ENCODE results near the gene CHSY1.

CHSY1 gene

DNA sequence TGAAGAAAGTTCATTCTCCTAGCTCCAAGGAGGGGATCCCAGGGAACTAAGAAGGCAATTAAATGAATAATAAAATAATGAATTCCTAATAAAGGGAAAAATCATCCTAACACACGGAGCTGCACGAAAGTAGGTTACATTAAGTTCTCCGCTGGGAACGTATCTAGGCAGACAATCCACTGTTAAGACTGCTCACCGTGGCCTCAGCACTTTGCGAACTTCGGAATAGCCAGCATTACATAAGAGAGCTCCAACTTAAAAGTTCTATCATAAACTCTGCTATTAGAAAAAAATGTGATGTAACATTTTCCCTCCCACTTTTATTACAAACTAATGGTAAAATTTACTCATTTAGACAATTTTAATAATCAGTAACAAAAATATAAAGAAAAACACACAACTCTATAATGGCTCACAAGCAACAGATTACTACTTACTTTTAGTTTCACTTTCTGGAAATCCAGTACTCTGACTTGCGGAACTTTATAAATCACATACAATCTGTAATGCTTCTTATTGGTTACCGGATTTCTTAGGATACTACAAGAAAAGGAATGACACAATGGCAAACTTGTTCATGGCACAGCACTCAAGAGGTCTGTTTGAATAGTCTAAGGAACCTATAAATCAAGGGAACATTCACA is 34.7 kb upstream of the CHSY1 start:
- Histone ChIP-seq H4K8ac (ENCODE audit: low read depth, low read length) (no peak overlapping the region), H2BK5ac (ENCODE audit: low read length) (no peak overlapping the region), H4K91ac (ENCODE audit: low read depth, low read length, poor library complexity) (no peak overlapping the region), H3K4me3 (ENCODE audit: low read length in 2 of 2) (no peak overlapping the region), H2BK15ac (ENCODE audit: low read length) (no peak overlapping the region), H2BK12ac (ENCODE audit: low read length) (no peak overlapping the region), H3K4me1 (ENCODE audit: control insufficient read depth in 2 of 2, insufficient read depth in 1 of 2, low read depth in 1 of 2, low read length in 2 of 2) (no peaks in the 10 kb centered on the region), H2AFZ (ENCODE audit: low read length) (no peak overlapping the region), H3K27me3 (ENCODE audit: control insufficient read depth in 3 of 3, insufficient read depth in 3 of 3, low read depth in 1 of 3, low read length in 3 of 3) (no peaks in the 10 kb centered on the region), H3K4me2 (ENCODE audit: insufficient read depth, low read length, poor library complexity, severe bottlenecking) (no peak overlapping the region), H3K14ac (ENCODE audit: low read length) (no peak overlapping the region), H3K9ac (ENCODE audit: low read depth, low read length, poor library complexity) (no peak overlapping the region), H3K79me1 (ENCODE audit: low read depth, low read length) (peaks cover 2% of the 10 kb centered on the region), H3K36me3 (replicated peaks in 1 of 2; ENCODE audit: control insufficient read depth in 2 of 2, insufficient read depth in 2 of 2, low read length in 2 of 2) (peaks cover 23 to 94% of the 10 kb centered on the region in 2 donors), H3K23ac (ENCODE audit: low read depth, low read length, poor library complexity) (no peak overlapping the region), H3K18ac (ENCODE audit: low read length) (no peak overlapping the region), H3K9me3 (replicated peaks in 1 of 2; ENCODE audit: control insufficient read depth in 2 of 2, insufficient read depth in 1 of 2, low read depth in 1 of 2, low read length in 2 of 2) (no peaks in the 10 kb centered on the region), H2AK5ac (ENCODE audit: low read depth, low read length) (no peak overlapping the region), H3K27ac (replicated peaks; ENCODE audit: low read length) (no peak overlapping the region), H3K4ac (ENCODE audit: low read length) (no peak overlapping the region), H2BK120ac (ENCODE audit: low read depth, low read length) (no peak overlapping the region)
- WGBS, 2 donors (ENCODE audit: extremely low coverage in 2 of 2, insufficient read length in 2 of 2, insufficient replicate concordance in 1 of 2), result no CpG with 5 or more reads among the region's 9 CpGs
- DNase-seq (ENCODE audit: low spot score), result no peak

DNA sequence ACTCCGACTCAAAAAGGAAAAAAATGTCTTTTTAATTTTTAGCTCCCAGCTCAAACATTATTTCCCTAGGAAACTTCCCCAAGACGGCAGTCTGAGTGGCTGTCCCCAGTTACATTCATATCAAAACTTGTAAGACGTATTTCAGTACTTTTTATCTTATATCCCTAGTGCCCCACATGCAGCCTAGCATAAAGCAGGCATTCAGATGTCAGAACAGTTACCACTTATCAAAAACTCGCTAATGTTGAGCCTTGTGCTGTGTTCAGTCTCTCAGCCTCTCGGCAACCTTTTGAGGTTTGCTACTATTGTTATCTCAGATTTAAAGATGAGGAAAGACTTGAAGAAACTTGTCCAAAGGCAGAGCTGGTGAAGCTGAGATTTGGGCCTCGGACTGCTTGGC is 32.1 kb upstream of the CHSY1 start:
- no peak overlapping the region for H4K8ac ChIP-seq (ENCODE audit: low read depth, low read length)
- no peak overlapping the region for H3K4me3 ChIP-seq (ENCODE audit: low read length in 2 of 2)
- H3K18ac ChIP-seq (ENCODE audit: low read length), result no peak overlapping the region
- peaks cover 32 to 91% of the 10 kb centered on the region in 2 donors for H3K36me3 ChIP-seq (replicated peaks in 1 of 2; ENCODE audit: control insufficient read depth in 2 of 2, insufficient read depth in 2 of 2, low read length in 2 of 2)
- H4K91ac ChIP-seq (ENCODE audit: low read depth, low read length, poor library complexity), result no peak overlapping the region
- H2BK5ac ChIP-seq (ENCODE audit: low read length), result no peak overlapping the region
- no peak for DNase-seq (ENCODE audit: low spot score)
- no CpG with 5 or more reads among the region's 6 CpGs for WGBS, 2 donors (ENCODE audit: extremely low coverage in 2 of 2, insufficient read length in 2 of 2, insufficient replicate concordance in 1 of 2)
- H2BK120ac ChIP-seq (ENCODE audit: low read depth, low read length), result no peak overlapping the region
- no peak overlapping the region for H3K4me2 ChIP-seq (ENCODE audit: insufficient read depth, low read length, poor library complexity, severe bottlenecking)
- H2BK15ac ChIP-seq (ENCODE audit: low read length), result no peak overlapping the region
- no peak overlapping the region for H2AK5ac ChIP-seq (ENCODE audit: low read depth, low read length)
- H3K4ac ChIP-seq (ENCODE audit: low read length), result no peak overlapping the region
- no peak overlapping the region for H3K23ac ChIP-seq (ENCODE audit: low read depth, low read length, poor library complexity)
- H3K4me1 ChIP-seq (ENCODE audit: control insufficient read depth in 2 of 2, insufficient read depth in 1 of 2, low read depth in 1 of 2, low read length in 2 of 2), result no peaks in the 10 kb centered on the region
- no peak overlapping the region for H2BK12ac ChIP-seq (ENCODE audit: low read length)
- H3K14ac ChIP-seq (ENCODE audit: low read length), result no peak overlapping the region
- H3K27me3 ChIP-seq (ENCODE audit: control insufficient read depth in 3 of 3, insufficient read depth in 3 of 3, low read depth in 1 of 3, low read length in 3 of 3), result no peaks in the 10 kb centered on the region
- no peak overlapping the region for H3K9ac ChIP-seq (ENCODE audit: low read depth, low read length, poor library complexity)
- no peaks in the 10 kb centered on the region for H3K9me3 ChIP-seq (replicated peaks in 1 of 2; ENCODE audit: control insufficient read depth in 2 of 2, insufficient read depth in 1 of 2, low read depth in 1 of 2, low read length in 2 of 2)
- no peak overlapping the region for H2AFZ ChIP-seq (ENCODE audit: low read length)
- peaks cover 2% of the 10 kb centered on the region for H3K79me1 ChIP-seq (ENCODE audit: low read depth, low read length)
- H3K27ac ChIP-seq (replicated peaks; ENCODE audit: low read length), result no peak overlapping the region

DNA sequence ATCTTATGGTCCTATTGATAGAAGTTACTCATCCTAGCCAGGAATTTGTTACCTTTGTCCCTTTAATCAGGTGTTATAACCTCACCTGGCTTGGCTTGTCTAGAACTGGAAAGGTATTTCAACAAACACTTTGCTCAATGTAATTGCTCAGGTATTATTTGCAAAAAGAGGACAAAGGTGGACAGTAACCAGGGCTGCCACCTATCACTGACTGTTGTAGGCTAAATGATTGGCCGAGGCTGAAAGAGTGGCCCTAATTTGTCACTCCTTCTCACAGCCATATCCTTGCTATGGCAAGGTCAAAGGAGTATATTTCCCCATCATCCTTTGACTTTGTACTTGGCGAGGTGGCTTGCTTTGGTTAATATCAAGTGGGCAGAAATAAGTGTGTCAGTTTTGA is 28.2 kb upstream of the CHSY1 start:
- H3K4ac ChIP-seq (ENCODE audit: low read length), result no peak overlapping the region
- peaks cover 4% of the 10 kb centered on the region in 2 donors for H3K4me1 ChIP-seq (ENCODE audit: control insufficient read depth in 2 of 2, insufficient read depth in 1 of 2, low read depth in 1 of 2, low read length in 2 of 2)
- H4K91ac ChIP-seq (ENCODE audit: low read depth, low read length, poor library complexity), result no peak overlapping the region
- H3K18ac ChIP-seq (ENCODE audit: low read length), result no peak overlapping the region
- WGBS, 2 donors (ENCODE audit: extremely low coverage in 2 of 2, insufficient read length in 2 of 2, insufficient replicate concordance in 1 of 2), result no CpG with 5 or more reads among the region's 2 CpGs
- H3K23ac ChIP-seq (ENCODE audit: low read depth, low read length, poor library complexity), result no peak overlapping the region
- H3K27ac ChIP-seq (replicated peaks; ENCODE audit: low read length), result no peak overlapping the region
- no peak overlapping the region for H2AK5ac ChIP-seq (ENCODE audit: low read depth, low read length)
- H3K14ac ChIP-seq (ENCODE audit: low read length), result no peak overlapping the region
- H2BK5ac ChIP-seq (ENCODE audit: low read length), result no peak overlapping the region
- H3K9ac ChIP-seq (ENCODE audit: low read depth, low read length, poor library complexity), result no peak overlapping the region
- no peaks in the 10 kb centered on the region for H3K9me3 ChIP-seq (replicated peaks in 1 of 2; ENCODE audit: control insufficient read depth in 2 of 2, insufficient read depth in 1 of 2, low read depth in 1 of 2, low read length in 2 of 2)
- H3K4me2 ChIP-seq (ENCODE audit: insufficient read depth, low read length, poor library complexity, severe bottlenecking), result no peak overlapping the region
- DNase-seq (ENCODE audit: low spot score), result no peak
- no peak overlapping the region for H2AFZ ChIP-seq (ENCODE audit: low read length)
- no peak overlapping the region for H3K4me3 ChIP-seq (ENCODE audit: low read length in 2 of 2)
- H4K8ac ChIP-seq (ENCODE audit: low read depth, low read length), result no peak overlapping the region
- H2BK12ac ChIP-seq (ENCODE audit: low read length), result no peak overlapping the region
- peaks cover 23 to 64% of the 10 kb centered on the region in 2 donors for H3K36me3 ChIP-seq (replicated peaks in 1 of 2; ENCODE audit: control insufficient read depth in 2 of 2, insufficient read depth in 2 of 2, low read length in 2 of 2)
- no peak overlapping the region for H2BK120ac ChIP-seq (ENCODE audit: low read depth, low read length)
- H3K79me1 ChIP-seq (ENCODE audit: low read depth, low read length), result peaks cover 5% of the 10 kb centered on the region
- no peaks in the 10 kb centered on the region for H3K27me3 ChIP-seq (ENCODE audit: control insufficient read depth in 3 of 3, insufficient read depth in 3 of 3, low read depth in 1 of 3, low read length in 3 of 3)
- H2BK15ac ChIP-seq (ENCODE audit: low read length), result no peak overlapping the region

DNA sequence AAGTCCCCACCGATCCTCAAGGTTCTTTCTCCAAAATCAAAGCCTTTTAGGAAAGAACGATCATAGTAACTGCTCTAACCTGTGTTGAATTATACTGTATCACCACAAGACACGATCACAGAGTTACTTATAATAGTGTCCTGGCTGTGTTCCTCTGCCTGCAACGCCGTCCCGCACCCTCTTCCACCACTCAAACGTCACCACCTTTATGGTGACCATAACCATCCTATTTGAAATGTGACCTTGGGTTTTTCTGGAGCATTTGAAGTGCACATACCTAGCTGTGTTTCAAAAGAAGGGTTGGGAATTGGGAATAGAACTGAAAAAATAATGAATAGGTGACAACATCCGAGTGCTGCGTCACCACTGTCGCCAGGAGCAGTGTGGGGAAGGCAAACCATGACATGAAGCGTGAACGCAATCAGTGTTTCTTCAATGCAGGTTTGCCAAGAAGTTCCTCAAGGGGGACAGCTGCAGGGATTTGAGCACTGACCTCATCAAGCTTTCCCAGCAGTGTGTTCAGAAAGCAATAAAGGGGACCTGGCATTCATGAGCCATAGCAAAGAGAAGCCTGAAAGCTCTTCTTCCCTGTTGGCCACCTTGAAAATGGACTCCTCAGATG is 26.2 kb upstream of the CHSY1 start:
- Histone ChIP-seq H3K4me2 (ENCODE audit: insufficient read depth, low read length, poor library complexity, severe bottlenecking) (peak overlapping the region; percentile 63), H3K27me3 (ENCODE audit: control insufficient read depth in 3 of 3, insufficient read depth in 3 of 3, low read depth in 1 of 3, low read length in 3 of 3) (no peaks in the 10 kb centered on the region), H4K91ac (ENCODE audit: low read depth, low read length, poor library complexity) (no peak overlapping the region), H3K23ac (ENCODE audit: low read depth, low read length, poor library complexity) (no peak overlapping the region), H3K9me3 (replicated peaks in 1 of 2; ENCODE audit: control insufficient read depth in 2 of 2, insufficient read depth in 1 of 2, low read depth in 1 of 2, low read length in 2 of 2) (no peaks in the 10 kb centered on the region), H3K79me1 (ENCODE audit: low read depth, low read length) (peaks cover 5% of the 10 kb centered on the region), H2BK15ac (ENCODE audit: low read length) (no peak overlapping the region), H3K27ac (replicated peaks; ENCODE audit: low read length) (no peak overlapping the region), H2BK120ac (ENCODE audit: low read depth, low read length) (no peak overlapping the region), H2AK5ac (ENCODE audit: low read depth, low read length) (no peak overlapping the region), H2BK12ac (ENCODE audit: low read length) (no peak overlapping the region), H3K4me3 (ENCODE audit: low read length in 2 of 2) (peak overlapping the region; percentile 73 to 83), H3K18ac (ENCODE audit: low read length) (no peak overlapping the region), H3K36me3 (replicated peaks in 1 of 2; ENCODE audit: control insufficient read depth in 2 of 2, insufficient read depth in 2 of 2, low read length in 2 of 2) (peaks cover 34 to 64% of the 10 kb centered on the region in 2 donors), H2BK5ac (ENCODE audit: low read length) (no peak overlapping the region), H3K9ac (ENCODE audit: low read depth, low read length, poor library complexity) (no peak overlapping the region), H3K4ac (ENCODE audit: low read length) (no peak overlapping the region), H2AFZ (ENCODE audit: low read length) (peak overlapping the region; percentile 93), H3K4me1 (ENCODE audit: control insufficient read depth in 2 of 2, insufficient read depth in 1 of 2, low read depth in 1 of 2, low read length in 2 of 2) (peaks cover 4% of the 10 kb centered on the region in 2 donors), H4K8ac (ENCODE audit: low read depth, low read length) (no peak overlapping the region), H3K14ac (ENCODE audit: low read length) (no peak overlapping the region)
- DNase-seq (ENCODE audit: low spot score), result no peak
- WGBS, 2 donors (ENCODE audit: extremely low coverage in 2 of 2, insufficient read length in 2 of 2, insufficient replicate concordance in 1 of 2), result no CpG with 5 or more reads among the region's 12 CpGs
